CD4-positive, alpha-beta memory T cell (primary cell): ENCODE results near the gene LIPC. TPM values are rescaled to one million over a fixed set of nuclear protein-coding genes. Genes with fewer than 3 reads are reported as not detected.

Source experiments
- CTCF ChIA-PET: fragments of 350-600 bp; sonication (Branson Sonifier 250); formaldehyde crosslinking; loops from one replicate; lab custom pipeline; 2021; ENCODE audit warnings: inconsistent platforms; ENCODE audit not compliant: partially characterized antibody; lab: Charles Lee
- POLR2A ChIA-PET: fragments of 350-600 bp; sonication (Branson Sonifier 250); formaldehyde crosslinking; loops from one replicate; lab custom pipeline; 2021; ENCODE audit not compliant: partially characterized antibody; lab: Charles Lee
- DNase-seq, 5 donors: peaks; one replicate each; pipeline versions ENCODE4 v3.0.0 to v3.0.0-alpha.2; 2020 to 2022; ENCODE audit warnings: mixed read lengths in 1 of 5
- H3K27ac ChIP-seq: one replicate; pipeline ENCODE4 v1.7.0; 2013; ENCODE audit warnings: low read depth, low read length
- H3K27me3 ChIP-seq: 2 replicates; pipeline ENCODE4 v1.7.0; 2013; ENCODE audit warnings: mild to moderate bottlenecking, low read length, moderate library complexity; ENCODE audit not compliant: insufficient read depth
- H3K36me3 ChIP-seq: 2 replicates; pipeline ENCODE4 v1.7.0; 2013; ENCODE audit warnings: mild to moderate bottlenecking, low read length, moderate library complexity; ENCODE audit not compliant: insufficient read depth
- H3K4me1 ChIP-seq: 2 replicates; pipeline ENCODE4 v1.7.0; 2013; ENCODE audit warnings: mild to moderate bottlenecking, low read length, moderate library complexity; ENCODE audit not compliant: insufficient read depth
- H3K4me3 ChIP-seq, 2 donors: one replicate each; pipeline ENCODE4 v1.7.0; 2013; ENCODE audit warnings: low read length in 2 of 2, mild to moderate bottlenecking in 1 of 2
- H3K9me3 ChIP-seq, 2 donors: one replicate each; pipeline ENCODE4 v1.7.0; 2013; ENCODE audit warnings: low read length in 2 of 2, control low read depth in 1 of 2; ENCODE audit not compliant: control insufficient read depth in 1 of 2
- H3K27ac Mint-ChIP-seq, 7 donors: one replicate each; pipeline ENCODE4 v1.8.0; 2020 to 2021; ENCODE audit warnings: mixed read lengths in 7 of 7, mild to moderate bottlenecking in 6 of 7, inconsistent platforms in 3 of 7, moderate library complexity in 3 of 7
- H3K27me3 Mint-ChIP-seq, 2 donors: one replicate each; pipeline ENCODE4 v1.8.0; 2020 to 2021; ENCODE audit warnings: mixed read lengths in 2 of 2
- H3K36me3 Mint-ChIP-seq, 2 donors: one replicate each; pipeline ENCODE4 v1.8.0; 2020 to 2021; ENCODE audit warnings: mixed read lengths in 2 of 2, inconsistent platforms in 1 of 2, mild to moderate bottlenecking in 1 of 2
- H3K4me1 Mint-ChIP-seq, 4 donors: one replicate each; pipeline ENCODE4 v1.8.0; 2020 to 2021; ENCODE audit warnings: mixed read lengths in 4 of 4, mild to moderate bottlenecking in 1 of 4
- H3K4me3 Mint-ChIP-seq, 8 donors: one replicate each; pipeline ENCODE4 v1.8.0; 2020 to 2021; ENCODE audit warnings: mixed read lengths in 8 of 8, mild to moderate bottlenecking in 7 of 8, moderate library complexity in 6 of 8, inconsistent platforms in 3 of 8
- H3K9me3 Mint-ChIP-seq, 8 donors: one replicate each; pipeline ENCODE4 v1.8.0; 2020 to 2021; ENCODE audit warnings: mixed read lengths in 8 of 8, mild to moderate bottlenecking in 5 of 8, inconsistent platforms in 3 of 8, moderate library complexity in 1 of 8
- intact Hi-C: fragments of 100-400 bp; cut with micrococcal nuclease; formaldehyde crosslinking; loops from one replicate; pipeline ENCODE4 v1.15.1; 2023
- polyA plus RNA-seq, 2 donors: library from polyadenylated mRNA; unstranded; fragments of 300-500 nt; fragmentation: Illumina TruSeq; gene quantifications; one replicate each; pipeline ENCODE4 v1.2.3, GENCODE V29; 2021
- total RNA-seq, 2 experiments: library from RNA; stranded (reverse); gene quantifications; one replicate each; pipeline ENCODE4 v1.2.3, GENCODE V29; 2021

Gene LIPC
- total and polyA plus RNA-seq, 4 experiments from 2014 or later, result 0.25 to 2.4 (median 0.41) TPM; not detected in 1

GRCh38 chr15:58590926-58591325 lies 159.1 kb downstream of the LIPC start:
- H3K36me3 Mint-ChIP-seq, result peaks cover 17 to 22% of the 10 kb centered on the region in 2 donors
- H3K27me3 Mint-ChIP-seq, result no peaks in the 10 kb centered on the region
- intact Hi-C loops, result no loop called here
- H3K27ac Mint-ChIP-seq, result peak overlapping the region in 2 of 7 donors; percentile 2 to 55
- Histone ChIP-seq H3K36me3 (no peaks in the 10 kb centered on the region), H3K27me3 (no peaks in the 10 kb centered on the region), H3K4me1 (no peaks in the 10 kb centered on the region), H3K27ac (no peak overlapping the region), H3K9me3 (no peaks in the 10 kb centered on the region), H3K4me3 (no peak overlapping the region)
- no peaks in the 10 kb centered on the region for H3K9me3 Mint-ChIP-seq
- CTCF ChIA-PET, result no interaction called here
- DNase-seq, result no peak
- POLR2A ChIA-PET, result no interaction called here
- H3K4me3 Mint-ChIP-seq, result no peak overlapping the region
- H3K4me1 Mint-ChIP-seq, result peaks cover 0 to 4% (median 2%) of the 10 kb centered on the region in 4 donors

GRCh38 chr15:58593870-58594269 lies 162.1 kb downstream of the LIPC start:
- intact Hi-C loops, result no loop called here
- Mint-ChIP-seq H3K36me3 (peaks cover 36 to 40% of the 10 kb centered on the region in 2 donors), H3K4me1 (peaks cover 1 to 9% (median 5%) of the 10 kb centered on the region in 4 donors), H3K27me3 (no peaks in the 10 kb centered on the region), H3K9me3 (no peaks in the 10 kb centered on the region), H3K4me3 (no peak overlapping the region), H3K27ac (peak overlapping the region in 3 of 7 donors; percentile 9 to 37 (median 34))
- no peaks in the 10 kb centered on the region for H3K27me3 ChIP-seq
- ChIA-PET CTCF (no interaction called here), POLR2A (no interaction called here)
- H3K27ac ChIP-seq, result no peak overlapping the region
- H3K9me3 ChIP-seq, result no peaks in the 10 kb centered on the region
- no peak overlapping the region for H3K4me3 ChIP-seq
- no peak for DNase-seq
- no peaks in the 10 kb centered on the region for H3K4me1 ChIP-seq
- H3K36me3 ChIP-seq, result peaks cover 10% of the 10 kb centered on the region

GRCh38 chr15:58594898-58595297 lies 163.1 kb downstream of the LIPC start:
- Mint-ChIP-seq H3K9me3 (no peaks in the 10 kb centered on the region), H3K4me1 (peaks cover 1 to 9% (median 6%) of the 10 kb centered on the region in 4 donors), H3K27me3 (no peaks in the 10 kb centered on the region), H3K36me3 (peaks cover 42 to 44% of the 10 kb centered on the region in 2 donors), H3K4me3 (no peak overlapping the region), H3K27ac (no peak overlapping the region)
- Histone ChIP-seq H3K36me3 (peaks cover 10% of the 10 kb centered on the region), H3K27ac (no peak overlapping the region), H3K9me3 (no peaks in the 10 kb centered on the region), H3K4me3 (no peak overlapping the region), H3K27me3 (no peaks in the 10 kb centered on the region), H3K4me1 (no peaks in the 10 kb centered on the region)
- POLR2A ChIA-PET, result no interaction called here
- CTCF ChIA-PET, result no interaction called here
- no peak for DNase-seq
- intact Hi-C loops, result no loop called here

- Histone ChIP-seq H3K27ac (no peak overlapping the region), H3K4me3 (no peak overlapping the region), H3K9me3 (no peaks in the 10 kb centered on the region), H3K4me1 (no peaks in the 10 kb centered on the region), H3K36me3 (peaks cover 10% of the 10 kb centered on the region), H3K27me3 (no peaks in the 10 kb centered on the region)
- H3K36me3 Mint-ChIP-seq, result peaks cover 42 to 44% of the 10 kb centered on the region in 2 donors
- intact Hi-C loops, result no loop called here
- no peaks in the 10 kb centered on the region for H3K9me3 Mint-ChIP-seq
- no peaks in the 10 kb centered on the region for H3K27me3 Mint-ChIP-seq
- peaks cover 0 to 7% (median 3%) of the 10 kb centered on the region in 4 donors for H3K4me1 Mint-ChIP-seq
- no peak for DNase-seq
- no peak overlapping the region for H3K4me3 Mint-ChIP-seq
- H3K27ac Mint-ChIP-seq, result peak overlapping the region in 1 of 7 donors; percentile 41
- ChIA-PET POLR2A (no interaction called here), CTCF (no interaction called here)
These were observed 163.9 kb downstream of the LIPC start for GRCh38 chr15:58595516-58596263.

GRCh38 chr15:58597943-58598828 lies 166.4 kb downstream of the LIPC start:
- Histone ChIP-seq H3K27ac (no peak overlapping the region), H3K36me3 (peaks cover 10% of the 10 kb centered on the region), H3K27me3 (no peaks in the 10 kb centered on the region), H3K9me3 (no peaks in the 10 kb centered on the region), H3K4me1 (no peaks in the 10 kb centered on the region), H3K4me3 (no peak overlapping the region)
- H3K27me3 Mint-ChIP-seq, result no peaks in the 10 kb centered on the region
- peak overlapping the region in 4 of 7 donors; percentile 2 to 30 (median 20) for H3K27ac Mint-ChIP-seq
- H3K4me3 Mint-ChIP-seq, result no peak overlapping the region
- ChIA-PET CTCF (interaction anchor here (1.3 kb wide), 1 partner anchor 172 kb away, joined by 4 read pairs; the partner anchor contains the start of gene MINDY2), POLR2A (no interaction called here)
- peaks cover 2 to 7% (median 4%) of the 10 kb centered on the region in 4 donors for H3K4me1 Mint-ChIP-seq
- peaks cover 47 to 50% of the 10 kb centered on the region in 2 donors for H3K36me3 Mint-ChIP-seq
- intact Hi-C loops, result no loop called here
- no peaks in the 10 kb centered on the region for H3K9me3 Mint-ChIP-seq
- DNase-seq, result no peak

GRCh38 chr15:58598829-58599210 lies 167.0 kb downstream of the LIPC start:
- no peaks in the 10 kb centered on the region for H3K9me3 Mint-ChIP-seq
- no peak overlapping the region for H3K4me3 Mint-ChIP-seq
- peaks cover 49 to 51% of the 10 kb centered on the region in 2 donors for H3K36me3 Mint-ChIP-seq
- Histone ChIP-seq H3K36me3 (peaks cover 10% of the 10 kb centered on the region), H3K4me1 (no peaks in the 10 kb centered on the region), H3K27ac (no peak overlapping the region), H3K4me3 (no peak overlapping the region), H3K27me3 (no peaks in the 10 kb centered on the region), H3K9me3 (no peaks in the 10 kb centered on the region)
- no peaks in the 10 kb centered on the region for H3K27me3 Mint-ChIP-seq
- intact Hi-C loops, result no loop called here
- DNase-seq, result no peak
- H3K27ac Mint-ChIP-seq, result peak overlapping the region in 2 of 7 donors; percentile 16 to 24
- H3K4me1 Mint-ChIP-seq, result peaks cover 3 to 7% (median 5%) of the 10 kb centered on the region in 4 donors
- POLR2A ChIA-PET, result no interaction called here
- CTCF ChIA-PET, result interaction anchor here (1.3 kb wide), 1 partner anchor 172 kb away, joined by 4 read pairs; the partner anchor contains the start of gene MINDY2

GRCh38 chr15:58602823-58603222 lies 171.0 kb downstream of the LIPC start:
- Mint-ChIP-seq H3K4me1 (peaks cover 6 to 13% (median 10%) of the 10 kb centered on the region in 4 donors), H3K27ac (no peak overlapping the region), H3K9me3 (no peaks in the 10 kb centered on the region), H3K4me3 (no peak overlapping the region), H3K27me3 (no peaks in the 10 kb centered on the region), H3K36me3 (peaks cover 38 to 53% of the 10 kb centered on the region in 2 donors)
- H3K36me3 ChIP-seq, result no peaks in the 10 kb centered on the region
- POLR2A ChIA-PET, result no interaction called here
- no peak overlapping the region for H3K27ac ChIP-seq
- DNase-seq, result no peak
- H3K4me3 ChIP-seq, result no peak overlapping the region
- H3K4me1 ChIP-seq, result peaks cover 4% of the 10 kb centered on the region
- no peaks in the 10 kb centered on the region for H3K9me3 ChIP-seq
- intact Hi-C loops, result no loop called here
- CTCF ChIA-PET, result interaction anchor here (0.7 kb wide), 1 partner anchor 129 kb away, joined by 3 read pairs; no protein-coding TSS in a partner anchor
- no peaks in the 10 kb centered on the region for H3K27me3 ChIP-seq
